ENCODE data around the gene DIS3L2.
"Not testable (repeated sequence)": the region's sequence is repeated elsewhere in the genome, so short reads cannot be mapped to it uniquely, and the experiment has no call there.

Gene DIS3L2

DNA sequence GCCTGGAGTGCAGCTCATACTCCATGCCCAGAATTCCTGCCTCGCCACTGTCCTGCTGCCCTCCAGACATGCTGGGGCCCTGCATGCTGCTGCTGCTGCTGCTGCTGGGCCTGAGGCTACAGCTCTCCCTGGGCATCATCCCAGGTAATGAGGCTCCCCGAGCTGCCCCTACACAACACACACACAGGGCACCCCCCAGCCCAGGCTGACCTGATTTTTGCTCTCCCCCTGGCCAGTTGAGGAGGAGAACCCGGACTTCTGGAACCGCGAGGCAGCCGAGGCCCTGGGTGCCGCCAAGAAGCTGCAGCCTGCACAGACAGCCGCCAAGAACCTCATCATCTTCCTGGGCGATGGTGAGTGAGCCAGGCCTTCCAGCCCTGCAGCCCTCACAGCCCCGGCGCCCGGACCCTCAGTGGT, 417.2 kb downstream of the DIS3L2 start, which contains the start of gene ALPP:
Gene ALPP, plus strand, starts transcription at position 17 of the 417 bp plus-strand sequence. Its CDS starts 52 bp downstream, at position 69.
- H3K4me3 ChIP-seq (ENCODE audit: low read depth, low read length): not testable (repeated sequence)

DNA sequence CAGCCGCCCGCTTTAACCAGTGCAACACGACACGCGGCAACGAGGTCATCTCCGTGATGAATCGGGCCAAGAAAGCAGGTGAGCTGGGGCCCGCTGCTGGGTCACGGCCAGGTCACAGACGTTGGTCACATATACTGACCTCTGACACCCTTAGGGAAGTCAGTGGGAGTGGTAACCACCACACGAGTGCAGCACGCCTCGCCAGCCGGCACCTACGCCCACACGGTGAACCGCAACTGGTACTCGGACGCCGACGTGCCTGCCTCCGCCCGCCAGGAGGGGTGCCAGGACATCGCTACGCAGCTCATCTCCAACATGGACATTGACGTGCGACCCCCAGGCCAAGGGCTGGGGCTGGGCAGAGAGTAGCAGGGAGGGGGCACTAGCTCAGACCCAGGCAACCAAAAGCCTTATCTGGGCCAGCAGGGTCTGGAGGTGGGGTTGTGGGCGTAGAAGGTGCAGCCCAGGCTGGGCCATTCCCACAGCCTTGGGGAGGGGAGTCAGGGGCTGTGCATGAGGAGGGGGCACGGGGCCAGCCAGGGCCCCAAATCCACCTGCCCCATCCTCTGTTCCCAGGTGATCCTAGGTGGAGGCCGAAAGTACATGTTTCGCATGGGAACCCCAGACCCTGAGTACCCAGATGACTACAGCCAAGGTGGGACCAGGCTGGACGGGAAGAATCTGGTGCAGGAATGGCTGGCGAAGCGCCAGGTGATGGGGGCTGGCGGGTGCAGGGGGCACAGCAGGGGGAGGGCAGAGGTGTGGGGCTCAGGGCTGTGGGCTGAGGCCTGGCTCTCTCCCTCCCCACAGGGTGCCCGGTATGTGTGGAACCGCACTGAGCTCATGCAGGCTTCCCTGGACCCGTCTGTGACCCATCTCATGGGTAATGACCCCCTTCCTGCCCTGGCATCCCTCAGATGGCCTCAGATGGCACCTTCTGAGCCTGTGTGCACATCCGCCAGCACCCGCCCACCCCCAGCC, 418.4 kb downstream of the DIS3L2 start:
- H3K4me3 ChIP-seq (ENCODE audit: low read depth, low read length): not testable (repeated sequence)

DNA sequence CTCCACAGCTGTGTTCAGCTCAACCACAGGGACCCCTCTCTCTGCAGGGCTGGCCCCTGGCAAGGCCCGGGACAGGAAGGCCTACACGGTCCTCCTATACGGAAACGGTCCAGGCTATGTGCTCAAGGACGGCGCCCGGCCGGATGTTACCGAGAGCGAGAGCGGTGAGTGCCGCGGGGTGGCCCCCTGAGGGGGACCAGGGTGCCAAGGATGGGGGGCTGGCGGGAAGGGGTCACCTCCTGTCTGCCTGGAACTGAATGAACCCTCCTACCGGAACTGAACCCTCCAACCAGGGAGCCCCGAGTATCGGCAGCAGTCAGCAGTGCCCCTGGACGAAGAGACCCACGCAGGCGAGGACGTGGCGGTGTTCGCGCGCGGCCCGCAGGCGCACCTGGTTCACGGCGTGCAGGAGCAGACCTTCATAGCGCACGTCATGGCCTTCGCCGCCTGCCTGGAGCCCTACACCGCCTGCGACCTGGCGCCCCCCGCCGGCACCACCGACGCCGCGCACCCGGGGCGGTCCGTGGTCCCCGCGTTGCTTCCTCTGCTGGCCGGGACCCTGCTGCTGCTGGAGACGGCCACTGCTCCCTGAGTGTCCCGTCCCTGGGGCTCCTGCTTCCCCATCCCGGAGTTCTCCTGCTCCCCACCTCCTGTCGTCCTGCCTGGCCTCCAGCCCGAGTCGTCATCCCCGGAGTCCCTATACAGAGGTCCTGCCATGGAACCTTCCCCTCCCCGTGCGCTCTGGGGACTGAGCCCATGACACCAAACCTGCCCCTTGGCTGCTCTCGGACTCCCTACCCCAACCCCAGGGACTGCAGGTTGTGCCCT, 419.9 kb downstream of the DIS3L2 start:
- not testable (repeated sequence) for H3K4me3 ChIP-seq (ENCODE audit: low read depth, low read length)

DNA sequence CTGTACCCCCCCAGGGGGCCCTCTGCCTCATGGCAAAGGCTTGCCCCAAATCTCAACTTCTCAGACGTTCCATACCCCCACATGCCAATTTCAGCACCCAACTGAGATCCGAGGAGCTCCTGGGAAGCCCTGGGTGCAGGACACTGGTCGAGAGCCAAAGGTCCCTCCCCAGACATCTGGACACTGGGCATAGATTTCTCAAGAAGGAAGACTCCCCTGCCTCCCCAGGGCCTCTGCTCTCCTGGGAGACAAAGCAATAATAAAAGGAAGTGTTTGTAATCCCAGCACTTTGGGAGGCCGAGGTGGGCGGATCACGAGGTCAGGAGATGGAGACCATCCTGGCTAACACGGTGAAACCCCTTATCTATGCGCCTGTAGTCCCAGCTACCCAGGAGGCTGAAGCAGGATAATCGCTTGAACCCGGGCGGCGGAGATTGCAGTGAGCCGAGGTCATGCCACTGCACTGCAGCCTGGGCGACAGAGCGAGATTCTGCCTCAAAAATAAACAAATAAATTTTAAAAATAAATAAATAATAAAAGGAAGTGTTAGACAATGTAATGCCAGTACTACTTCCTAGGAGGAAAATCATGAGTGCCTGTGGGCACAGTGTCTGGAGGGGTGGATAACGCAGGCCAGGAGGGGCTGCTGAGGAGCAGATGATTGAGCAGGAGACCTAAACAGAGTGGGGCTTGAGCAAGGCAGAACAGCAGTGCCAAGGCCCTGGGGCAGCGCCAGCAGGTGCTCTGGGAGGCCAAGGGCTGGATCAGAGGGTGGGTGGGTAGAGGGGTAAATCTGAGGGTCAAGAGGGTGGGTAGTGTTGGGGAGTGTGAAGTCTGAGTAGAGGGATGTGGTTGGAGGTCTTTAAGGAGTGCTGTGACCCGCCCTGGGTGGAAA, 421.1 kb downstream of the DIS3L2 start:
- H3K4me3 ChIP-seq (ENCODE audit: low read depth, low read length): no peak overlapping the region

DNA sequence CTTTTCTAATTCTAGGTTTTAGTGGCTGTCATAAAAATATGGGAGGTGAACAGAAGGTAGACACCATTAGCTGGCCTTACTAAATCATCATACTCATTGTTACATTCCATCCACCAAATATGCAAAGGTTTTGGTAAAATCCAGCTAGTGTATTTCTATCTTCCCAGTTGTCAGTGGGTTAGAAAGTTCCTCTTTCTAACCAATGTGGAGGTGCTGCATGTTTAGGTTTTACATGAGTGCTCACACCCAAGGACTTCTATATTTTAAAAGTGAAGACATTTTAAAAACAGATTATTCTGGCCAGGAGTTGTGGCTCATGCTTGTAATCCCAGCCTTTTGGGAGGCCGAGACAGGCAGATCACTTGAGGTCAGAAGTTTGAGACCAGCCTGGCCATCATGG, 423.0 kb downstream of the DIS3L2 start:
- H3K4me3 ChIP-seq (ENCODE audit: low read depth, low read length): no peak overlapping the region

DNA sequence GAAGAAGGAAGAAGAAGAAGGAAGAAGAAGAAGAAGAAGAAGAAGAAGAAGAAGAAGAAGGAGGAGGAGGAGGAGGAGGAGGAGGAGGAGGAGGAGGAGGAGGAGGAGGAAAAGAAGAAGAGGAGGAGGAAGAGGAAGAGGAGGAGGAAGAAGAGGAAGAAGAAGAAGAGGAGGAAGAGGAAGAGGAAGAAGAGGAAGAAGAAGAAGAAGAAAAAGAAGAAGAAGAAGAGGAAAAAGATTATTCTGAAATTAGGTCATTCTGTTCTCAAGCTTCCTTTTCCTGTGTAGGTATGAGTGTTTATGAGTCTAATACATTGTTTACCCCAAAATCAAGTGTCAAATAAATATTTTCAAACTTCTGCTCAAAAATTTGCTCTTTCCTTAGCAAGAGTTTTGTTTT, 423.5 kb downstream of the DIS3L2 start:
- H3K4me3 ChIP-seq (ENCODE audit: low read depth, low read length): not testable (repeated sequence)

DNA sequence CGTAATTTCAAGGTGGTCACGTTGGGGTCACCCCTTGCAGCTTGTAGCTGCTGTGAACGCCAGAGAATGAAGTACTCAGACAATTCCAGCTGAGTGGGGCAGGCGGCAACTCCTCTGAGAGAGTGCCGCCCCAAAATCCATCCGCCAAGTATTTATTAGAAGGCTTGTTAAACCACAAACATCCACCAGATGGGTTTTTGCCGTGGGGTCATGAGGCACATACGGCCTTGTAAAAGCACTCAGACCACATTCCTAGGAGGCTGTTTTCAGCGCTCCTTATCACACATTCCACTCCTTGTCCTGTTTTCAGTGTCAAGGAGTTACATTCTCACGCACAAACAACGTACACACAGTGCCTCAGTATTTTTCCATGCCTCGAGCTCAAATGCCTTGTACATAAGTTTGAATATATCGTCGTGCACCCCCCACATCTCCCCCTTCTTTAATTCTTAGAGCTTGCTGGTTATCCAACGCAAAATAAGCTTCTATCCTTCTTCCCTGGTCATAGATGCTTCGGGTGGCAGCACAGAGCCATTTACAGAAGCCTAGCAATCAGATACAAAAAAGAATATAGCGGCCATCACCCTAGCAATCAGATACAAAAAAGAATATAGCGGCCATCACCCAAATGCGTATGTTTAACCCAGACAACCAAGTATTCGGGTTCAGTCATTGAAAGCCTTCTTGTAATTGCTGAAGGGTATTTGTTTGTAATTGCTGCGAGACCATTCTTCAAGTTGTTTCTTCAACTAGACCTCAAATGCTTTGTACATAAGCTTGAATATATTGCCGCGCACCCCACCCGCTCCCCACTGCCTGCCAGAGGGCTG, 424.4 kb downstream of the DIS3L2 start:
- peak overlapping the region; percentile 42 for H3K4me3 ChIP-seq (ENCODE audit: low read depth, low read length)

DNA sequence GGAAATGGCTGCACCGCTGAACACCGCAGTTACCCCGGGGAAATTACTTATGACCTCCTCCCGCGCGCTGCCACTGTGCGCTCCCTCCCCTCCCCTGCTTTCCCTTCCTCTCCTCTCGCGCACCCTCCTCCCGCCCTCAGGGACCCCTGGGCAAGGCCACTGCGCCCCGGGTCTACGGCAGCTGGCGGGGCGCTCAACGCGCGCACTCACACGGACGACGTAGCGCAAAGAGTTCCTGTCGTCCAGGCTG, 424.9 kb downstream of the DIS3L2 start:
- H3K4me3 ChIP-seq (ENCODE audit: low read depth, low read length): peak overlapping the region; percentile 42

Data from iPS-11a (cell line).